ENCODE measurements around the gene TCEA2. TPM values are rescaled to one million over a fixed set of nuclear protein-coding genes. Genes with fewer than 3 reads are reported as not detected.

Gene TCEA2
- total and polyA plus RNA-seq, 2 of the 13 experiments (the other 11 are each of a cell fraction or from before 2014, with no cell fraction given) = 28.1 to 33.7 TPM

- TF ChIP-seq STAT5B (CRISPR knock-in tag; IDR thresholded peaks at IDR 0.05) (no peak; the same call in 1 of the 2 replicates), ZNF605 (CRISPR knock-in tag; IDR thresholded peaks at IDR 0.05) (no peak), ZNF691 (CRISPR knock-in tag; IDR thresholded peaks at IDR 0.05; ENCODE audit: borderline replicate concordance, low read depth) (no peak), MEF2D (CRISPR knock-in tag; IDR thresholded peaks at IDR 0.05) (peak; percentile 71; the same call in 1 of the 2 replicates), CEBPG (CRISPR knock-in tag; IDR thresholded peaks at IDR 0.05) (peak; percentile 84), SP4 (CRISPR knock-in tag; IDR thresholded peaks at IDR 0.05) (no peak), NFAT5 (CRISPR knock-in tag; IDR thresholded peaks at IDR 0.05) (no peak), ZNF251 (CRISPR knock-in tag; IDR thresholded peaks at IDR 0.05) (peak; percentile 85), CTCF (CRISPR knock-in tag; IDR thresholded peaks at IDR 0.05) (peak; percentile 54), REL (CRISPR knock-in tag; conservative IDR thresholded peaks at IDR 0.05) (peak; percentile 96; the same call in 1 of the 2 replicates), ZNF362 (CRISPR knock-in tag; IDR thresholded peaks at IDR 0.05; ENCODE audit: borderline replicate concordance) (no peak; the same call in 1 of the 2 replicates), RFX1 (IDR thresholded peaks at IDR 0.05) (no peak; the same call in 1 of the 2 replicates), ZNF234 (CRISPR knock-in tag; conservative IDR thresholded peaks at IDR 0.05) (no peak), CREM (IDR thresholded peaks at IDR 0.05) (no peak), CREM (CRISPR knock-in tag; IDR thresholded peaks at IDR 0.05) (no peak), TBX2 (CRISPR knock-in tag; IDR thresholded peaks at IDR 0.05; ENCODE audit: borderline replicate concordance) (peak; percentile 86), CENPT (CRISPR knock-in tag; IDR thresholded peaks at IDR 0.05; ENCODE audit: low read depth) (peak; percentile 64; the same call in 1 of the 2 replicates), RXRB (CRISPR knock-in tag; IDR thresholded peaks at IDR 0.05; ENCODE audit: borderline replicate concordance) (peak; percentile 77), ZNF24 (IDR thresholded peaks at IDR 0.05) (peak; percentile 38; the same call in 1 of the 2 replicates), PITX1 (CRISPR knock-in tag; IDR thresholded peaks at IDR 0.05) (peak; percentile 49), ZNF124 (CRISPR knock-in tag; IDR thresholded peaks at IDR 0.05) (peak; percentile 66; the same call in 1 of the 2 replicates), ZSCAN29 (CRISPR knock-in tag; conservative IDR thresholded peaks at IDR 0.05) (no peak; the same call in 1 of the 2 replicates)
Measured at GRCh38 chr20:64035933-64036345, 27.1 kb upstream of the TCEA2 start, which contains the start of gene C20orf204 (continued).
